Muscle layer of duodenum (tissue), 2 donors: Measurements from ENCODE around the gene BAG3.
"Not testable (repeated sequence)": the region's sequence is repeated elsewhere in the genome, so short reads cannot be mapped to it uniquely, and the experiment has no call there.

Source experiments
- H3K27ac ChIP-seq: one replicate; pipeline ENCODE4 v1.7.0; 2013; ENCODE audit warnings: mild to moderate bottlenecking, low read length
- H3K27me3 ChIP-seq: one replicate; pipeline ENCODE4 v1.7.0; 2013; ENCODE audit warnings: low read depth, mild to moderate bottlenecking, control low read depth, low read length
- H3K36me3 ChIP-seq, 2 donors: one replicate each; pipeline ENCODE4 v1.7.0; 2013; ENCODE audit warnings: low read length in 2 of 2, control low read depth in 1 of 2, mild to moderate bottlenecking in 1 of 2; ENCODE audit not compliant: insufficient read depth in 2 of 2, control insufficient read depth in 1 of 2
- H3K4me1 ChIP-seq, 2 donors: one replicate each; pipeline ENCODE4 v1.7.0; 2013; ENCODE audit warnings: low read length in 2 of 2, mild to moderate bottlenecking in 2 of 2, control low read depth in 1 of 2, moderate library complexity in 1 of 2; ENCODE audit not compliant: insufficient read depth in 2 of 2, control insufficient read depth in 1 of 2
- H3K4me3 ChIP-seq, 2 donors: one replicate each; pipeline ENCODE4 v1.7.0; 2013; ENCODE audit warnings: low read length in 2 of 2, low read depth in 1 of 2, mild to moderate bottlenecking in 1 of 2
- H3K9me3 ChIP-seq, 2 donors: one replicate each; pipeline ENCODE4 v1.7.0; 2013; ENCODE audit warnings: low read length in 2 of 2, control low read depth in 1 of 2, mild to moderate bottlenecking in 1 of 2; ENCODE audit not compliant: control insufficient read depth in 1 of 2
- donor health status: healthy.

BAG3 gene

GRCh38 chr10:119655566-119656001 lies 4.4 kb downstream of the BAG3 start:
- Histone ChIP-seq H3K4me3 (peak overlapping the region; percentile 79 to 82), H3K9me3 (no peaks in the 10 kb centered on the region), H3K36me3 (peaks cover 0 to 3% of the 10 kb centered on the region in 2 donors), H3K4me1 (peaks cover 10 to 63% of the 10 kb centered on the region in 2 donors), H3K27me3 (no peaks in the 10 kb centered on the region), H3K27ac (peak overlapping the region; percentile 76)

- Histone ChIP-seq H3K27ac (peak overlapping the region; percentile 76), H3K9me3 (no peaks in the 10 kb centered on the region), H3K27me3 (no peaks in the 10 kb centered on the region), H3K4me1 (peaks cover 10 to 70% of the 10 kb centered on the region in 2 donors), H3K4me3 (peak overlapping the region in 1 of 2 donors; percentile 79), H3K36me3 (peaks cover 0 to 4% of the 10 kb centered on the region in 2 donors)
Measured at GRCh38 chr10:119656760-119657159, 5.6 kb downstream of the BAG3 start.

GRCh38 chr10:119657725-119658124 lies 6.5 kb downstream of the BAG3 start:
- Histone ChIP-seq H3K27me3 (no peaks in the 10 kb centered on the region), H3K4me1 (peaks cover 10 to 78% of the 10 kb centered on the region in 2 donors), H3K36me3 (peaks cover 0 to 4% of the 10 kb centered on the region in 2 donors), H3K4me3 (peak overlapping the region in 1 of 2 donors; percentile 34), H3K27ac (peak overlapping the region; percentile 76), H3K9me3 (no peaks in the 10 kb centered on the region)

- Histone ChIP-seq H3K9me3 (no peaks in the 10 kb centered on the region), H3K27ac (peak overlapping the region; percentile 76), H3K4me1 (peaks cover 10 to 78% of the 10 kb centered on the region in 2 donors), H3K27me3 (no peaks in the 10 kb centered on the region), H3K36me3 (peaks cover 0 to 4% of the 10 kb centered on the region in 2 donors), H3K4me3 (peak overlapping the region; percentile 28 to 43)
Measured at GRCh38 chr10:119658274-119658673, 7.1 kb downstream of the BAG3 start.

- H3K27me3 ChIP-seq: no peaks in the 10 kb centered on the region
- H3K27ac ChIP-seq: peak overlapping the region; percentile 76
- peaks cover 14 to 76% of the 10 kb centered on the region in 2 donors for H3K4me1 ChIP-seq
- H3K36me3 ChIP-seq: peaks cover 0 to 4% of the 10 kb centered on the region in 2 donors
- H3K9me3 ChIP-seq: no peaks in the 10 kb centered on the region
- no peak overlapping the region for H3K4me3 ChIP-seq
Measured at GRCh38 chr10:119659951-119660350, 8.8 kb downstream of the BAG3 start.

GRCh38 chr10:119662076-119662605 lies 11.0 kb downstream of the BAG3 start:
- H3K27me3 ChIP-seq, H3K4me3 ChIP-seq, H3K27ac ChIP-seq, H3K9me3 ChIP-seq, H3K36me3 ChIP-seq: not testable (repeated sequence)
- peaks cover 12 to 79% of the 10 kb centered on the region in 2 donors for H3K4me1 ChIP-seq

GRCh38 chr10:119663866-119664698 lies 12.9 kb downstream of the BAG3 start:
- peaks cover 18 to 79% of the 10 kb centered on the region in 2 donors for H3K4me1 ChIP-seq
- H3K27me3 ChIP-seq: no peaks in the 10 kb centered on the region
- H3K9me3 ChIP-seq: no peaks in the 10 kb centered on the region
- H3K27ac ChIP-seq: no peak overlapping the region
- H3K36me3 ChIP-seq: peaks cover 0 to 4% of the 10 kb centered on the region in 2 donors
- no peak overlapping the region for H3K4me3 ChIP-seq

- H3K27me3 ChIP-seq: no peaks in the 10 kb centered on the region
- H3K36me3 ChIP-seq: peaks cover 14 to 16% of the 10 kb centered on the region in 2 donors
- H3K9me3 ChIP-seq: no peaks in the 10 kb centered on the region
- H3K4me3 ChIP-seq: no peak overlapping the region
- H3K4me1 ChIP-seq: peaks cover 18 to 70% of the 10 kb centered on the region in 2 donors
- no peak overlapping the region for H3K27ac ChIP-seq
Measured at GRCh38 chr10:119665901-119666708, 14.9 kb downstream of the BAG3 start.

GRCh38 chr10:119666709-119667004 lies 15.5 kb downstream of the BAG3 start:
- Histone ChIP-seq H3K36me3 (peaks cover 14 to 16% of the 10 kb centered on the region in 2 donors), H3K4me1 (peaks cover 18 to 64% of the 10 kb centered on the region in 2 donors), H3K9me3 (no peaks in the 10 kb centered on the region), H3K4me3 (no peak overlapping the region), H3K27ac (no peak overlapping the region), H3K27me3 (no peaks in the 10 kb centered on the region)

GRCh38 chr10:119667562-119668328 lies 16.6 kb downstream of the BAG3 start:
- H3K4me3 ChIP-seq: no peak overlapping the region
- H3K9me3 ChIP-seq: no peaks in the 10 kb centered on the region
- peak overlapping the region; percentile 75 for H3K27ac ChIP-seq
- no peaks in the 10 kb centered on the region for H3K27me3 ChIP-seq
- peaks cover 18 to 56% of the 10 kb centered on the region in 2 donors for H3K4me1 ChIP-seq
- peaks cover 21 to 26% of the 10 kb centered on the region in 2 donors for H3K36me3 ChIP-seq
